Measurements from ENCODE around the gene FAAH2.

Gene FAAH2

DNA sequence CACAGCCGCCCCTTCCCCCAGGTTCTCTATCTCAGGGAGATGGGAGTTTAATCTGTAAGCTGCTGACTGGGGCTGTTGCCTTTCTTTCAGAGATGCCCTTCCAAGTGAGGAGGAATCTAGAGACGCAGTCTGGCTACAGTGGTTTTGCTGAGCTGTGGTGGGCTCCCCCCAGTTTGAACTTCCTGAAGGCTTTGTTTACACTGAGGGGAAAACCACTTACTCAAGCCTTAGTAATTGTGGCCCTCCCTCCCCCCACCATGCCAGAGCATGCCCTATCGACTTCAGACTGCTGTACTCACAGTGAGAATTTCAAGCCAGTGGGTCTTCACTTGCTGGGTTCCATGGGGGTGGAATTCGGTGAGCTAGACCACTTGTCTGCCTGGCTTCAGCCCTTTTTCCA is 131.3 kb downstream of the FAAH2 start:
- no peaks in the 10 kb centered on the region for H3K4me1 ChIP-seq (ENCODE audit: insufficient read depth, low read length)
- H3K4me3 ChIP-seq (ENCODE audit: low read length) = no peak overlapping the region
- H2AFZ ChIP-seq (ENCODE audit: low read depth, low read length) = no peak overlapping the region
- no peaks in the 10 kb centered on the region for H3K36me3 ChIP-seq (ENCODE audit: insufficient read depth, low read length)
- H3K27me3 ChIP-seq (ENCODE audit: insufficient read depth, low read length) = no peaks in the 10 kb centered on the region
- no peaks in the 10 kb centered on the region for H3K9me3 ChIP-seq (ENCODE audit: low read length)

DNA sequence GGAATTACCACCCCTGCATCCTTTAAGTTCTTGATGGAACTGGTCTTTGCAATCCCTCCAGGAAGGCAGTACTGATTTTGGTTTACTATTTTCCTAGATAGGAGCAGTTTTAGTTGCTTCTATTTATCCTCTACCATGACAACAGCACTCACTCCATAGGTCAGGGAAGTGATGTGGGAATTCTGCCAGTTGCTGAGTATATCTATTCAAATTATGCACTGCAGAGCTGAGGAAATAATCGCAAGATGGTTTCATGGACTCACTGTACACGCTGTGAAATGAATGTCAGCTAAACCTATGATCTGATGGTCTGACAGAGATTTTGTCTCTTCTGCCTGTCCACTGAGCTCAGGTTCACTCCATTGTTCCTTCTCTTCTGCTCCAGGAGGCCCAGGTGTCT is 135.8 kb downstream of the FAAH2 start:
- H3K27me3 ChIP-seq (ENCODE audit: insufficient read depth, low read length) = no peaks in the 10 kb centered on the region
- H3K4me1 ChIP-seq (ENCODE audit: insufficient read depth, low read length) = no peaks in the 10 kb centered on the region
- H3K9me3 ChIP-seq (ENCODE audit: low read length) = no peaks in the 10 kb centered on the region
- no peaks in the 10 kb centered on the region for H3K36me3 ChIP-seq (ENCODE audit: insufficient read depth, low read length)
- H2AFZ ChIP-seq (ENCODE audit: low read depth, low read length) = no peak overlapping the region
- no peak overlapping the region for H3K4me3 ChIP-seq (ENCODE audit: low read length)

DNA sequence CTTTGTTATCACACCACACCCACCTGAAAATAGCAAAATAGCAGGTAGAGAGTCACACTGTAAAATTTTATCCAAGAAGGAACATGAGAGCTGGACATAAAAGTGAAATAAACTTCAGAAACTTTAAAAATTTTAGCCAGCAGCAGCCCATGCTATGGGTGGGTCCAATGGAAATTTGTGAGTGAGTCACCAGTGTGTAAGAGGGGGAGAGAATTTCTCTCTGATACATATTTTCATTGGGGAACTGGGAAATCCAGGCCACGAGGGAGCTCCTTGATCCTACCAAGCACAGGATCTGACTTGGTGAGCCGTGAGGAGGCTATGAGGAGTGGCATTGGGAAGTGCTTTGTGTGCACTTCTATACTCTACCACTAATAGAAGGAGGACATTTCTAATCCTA is 136.3 kb downstream of the FAAH2 start:
- Histone ChIP-seq H3K9me3 (ENCODE audit: low read length) (no peaks in the 10 kb centered on the region), H3K4me3 (ENCODE audit: low read length) (no peak overlapping the region), H3K27me3 (ENCODE audit: insufficient read depth, low read length) (no peaks in the 10 kb centered on the region), H3K36me3 (ENCODE audit: insufficient read depth, low read length) (no peaks in the 10 kb centered on the region), H3K4me1 (ENCODE audit: insufficient read depth, low read length) (no peaks in the 10 kb centered on the region), H2AFZ (ENCODE audit: low read depth, low read length) (no peak overlapping the region)

GRCh38 chrX:57445076-57445475 is 158.6 kb downstream of the FAAH2 start:
- H3K36me3 ChIP-seq (ENCODE audit: insufficient read depth, low read length) = no peaks in the 10 kb centered on the region
- no peaks in the 10 kb centered on the region for H3K4me1 ChIP-seq (ENCODE audit: insufficient read depth, low read length)
- H3K27me3 ChIP-seq (ENCODE audit: insufficient read depth, low read length) = no peaks in the 10 kb centered on the region
- H2AFZ ChIP-seq (ENCODE audit: low read depth, low read length) = no peak overlapping the region
- H3K9me3 ChIP-seq (ENCODE audit: low read length) = no peaks in the 10 kb centered on the region
- H3K4me3 ChIP-seq (ENCODE audit: low read length) = no peak overlapping the region

DNA sequence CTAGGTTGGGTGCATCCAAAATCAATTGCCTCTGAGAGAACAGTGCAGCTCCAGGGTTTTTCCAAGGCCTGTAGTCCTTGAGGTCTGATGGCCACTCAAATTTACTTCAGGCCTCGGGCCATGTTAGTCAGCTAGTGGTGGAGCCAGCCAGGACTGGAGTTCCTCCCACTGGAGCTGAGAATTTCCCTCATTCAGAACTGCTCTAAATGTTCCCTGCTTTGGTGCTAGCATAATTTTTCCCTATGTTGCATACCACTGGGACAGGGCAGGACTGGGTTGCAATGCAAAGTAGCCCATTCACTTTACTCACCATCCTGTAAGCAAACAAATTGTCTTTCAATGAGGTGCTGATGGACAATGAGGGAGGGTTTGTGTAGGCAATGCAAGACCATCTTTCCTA is 159.3 kb downstream of the FAAH2 start:
- H3K36me3 ChIP-seq (ENCODE audit: insufficient read depth, low read length) = no peaks in the 10 kb centered on the region
- H2AFZ ChIP-seq (ENCODE audit: low read depth, low read length) = no peak overlapping the region
- no peaks in the 10 kb centered on the region for H3K27me3 ChIP-seq (ENCODE audit: insufficient read depth, low read length)
- no peak overlapping the region for H3K4me3 ChIP-seq (ENCODE audit: low read length)
- H3K9me3 ChIP-seq (ENCODE audit: low read length) = no peaks in the 10 kb centered on the region
- no peaks in the 10 kb centered on the region for H3K4me1 ChIP-seq (ENCODE audit: insufficient read depth, low read length)

DNA sequence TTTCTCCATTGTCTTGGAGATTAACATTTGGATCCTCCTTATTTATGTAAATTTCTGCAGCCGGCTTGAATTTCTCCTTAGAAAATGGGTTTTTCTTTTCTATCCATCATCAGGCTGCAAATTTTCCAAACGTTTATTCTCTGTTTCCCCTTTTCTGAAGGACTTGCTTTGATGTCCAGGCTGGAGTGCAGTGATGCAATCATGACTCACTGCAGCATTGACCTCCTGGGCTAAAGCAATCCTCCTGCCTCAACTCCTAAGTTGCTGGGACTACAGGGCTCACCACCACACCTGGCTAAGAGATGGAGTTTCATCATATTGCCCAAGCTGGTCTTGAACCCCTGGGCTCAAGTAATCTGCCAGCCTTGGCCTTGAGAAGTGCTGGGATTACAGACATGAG is 161.3 kb downstream of the FAAH2 start:
- Histone ChIP-seq H3K27me3 (ENCODE audit: insufficient read depth, low read length) (no peaks in the 10 kb centered on the region), H3K36me3 (ENCODE audit: insufficient read depth, low read length) (no peaks in the 10 kb centered on the region), H2AFZ (ENCODE audit: low read depth, low read length) (no peak overlapping the region), H3K9me3 (ENCODE audit: low read length) (no peaks in the 10 kb centered on the region), H3K4me1 (ENCODE audit: insufficient read depth, low read length) (no peaks in the 10 kb centered on the region), H3K4me3 (ENCODE audit: low read length) (no peak overlapping the region)

- Histone ChIP-seq H3K4me3 (ENCODE audit: low read length) (no peak overlapping the region), H3K9me3 (ENCODE audit: low read length) (no peaks in the 10 kb centered on the region), H3K27me3 (ENCODE audit: insufficient read depth, low read length) (no peaks in the 10 kb centered on the region), H3K4me1 (ENCODE audit: insufficient read depth, low read length) (no peaks in the 10 kb centered on the region), H3K36me3 (ENCODE audit: insufficient read depth, low read length) (no peaks in the 10 kb centered on the region), H2AFZ (ENCODE audit: low read depth, low read length) (no peak overlapping the region)
Measured at GRCh38 chrX:57451426-57452020, 165.0 kb downstream of the FAAH2 start.

GRCh38 chrX:57453901-57454300 is 167.4 kb downstream of the FAAH2 start:
- Histone ChIP-seq H3K4me3 (ENCODE audit: low read length) (no peak overlapping the region), H3K4me1 (ENCODE audit: insufficient read depth, low read length) (no peaks in the 10 kb centered on the region), H3K36me3 (ENCODE audit: insufficient read depth, low read length) (no peaks in the 10 kb centered on the region), H3K9me3 (ENCODE audit: low read length) (no peaks in the 10 kb centered on the region), H3K27me3 (ENCODE audit: insufficient read depth, low read length) (no peaks in the 10 kb centered on the region), H2AFZ (ENCODE audit: low read depth, low read length) (no peak overlapping the region)

GRCh38 chrX:57481514-57481913 is 195.0 kb downstream of the FAAH2 start:
- Histone ChIP-seq H3K9me3 (ENCODE audit: low read length) (no peaks in the 10 kb centered on the region), H3K4me3 (ENCODE audit: low read length) (no peak overlapping the region), H2AFZ (ENCODE audit: low read depth, low read length) (no peak overlapping the region), H3K4me1 (ENCODE audit: insufficient read depth, low read length) (no peaks in the 10 kb centered on the region), H3K27me3 (ENCODE audit: insufficient read depth, low read length) (no peaks in the 10 kb centered on the region), H3K36me3 (ENCODE audit: insufficient read depth, low read length) (no peaks in the 10 kb centered on the region)

DNA sequence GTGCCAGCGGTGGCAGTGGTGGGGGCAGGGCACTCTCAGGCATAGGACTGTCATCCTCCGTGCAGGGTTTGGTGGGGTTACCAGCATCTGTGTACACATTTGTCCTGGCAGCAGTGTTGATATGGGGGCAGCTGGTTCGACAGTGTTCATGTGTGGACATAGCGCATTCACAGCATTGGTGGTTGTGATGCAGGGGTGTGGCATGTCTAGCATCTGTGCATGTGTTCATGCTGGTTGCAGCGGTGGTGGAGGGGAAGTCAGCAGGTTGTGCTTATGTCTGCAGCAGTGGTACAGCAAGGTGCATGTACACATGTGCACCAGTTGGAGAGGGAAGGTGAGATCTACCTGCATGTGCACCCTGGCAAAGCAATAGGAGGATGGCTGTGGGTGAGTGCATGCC is 230.0 kb downstream of the FAAH2 start:
- Histone ChIP-seq H3K27me3 (ENCODE audit: insufficient read depth, low read length) (no peaks in the 10 kb centered on the region), H3K4me3 (ENCODE audit: low read length) (no peak overlapping the region), H3K9me3 (ENCODE audit: low read length) (no peaks in the 10 kb centered on the region), H3K4me1 (ENCODE audit: insufficient read depth, low read length) (no peaks in the 10 kb centered on the region), H3K36me3 (ENCODE audit: insufficient read depth, low read length) (no peaks in the 10 kb centered on the region), H2AFZ (ENCODE audit: low read depth, low read length) (no peak overlapping the region)

- Histone ChIP-seq H3K27me3 (ENCODE audit: insufficient read depth, low read length) (no peaks in the 10 kb centered on the region), H3K36me3 (ENCODE audit: insufficient read depth, low read length) (no peaks in the 10 kb centered on the region)
Measured at GRCh38 chrX:57519578-57520118, 233.1 kb downstream of the FAAH2 start.

DNA sequence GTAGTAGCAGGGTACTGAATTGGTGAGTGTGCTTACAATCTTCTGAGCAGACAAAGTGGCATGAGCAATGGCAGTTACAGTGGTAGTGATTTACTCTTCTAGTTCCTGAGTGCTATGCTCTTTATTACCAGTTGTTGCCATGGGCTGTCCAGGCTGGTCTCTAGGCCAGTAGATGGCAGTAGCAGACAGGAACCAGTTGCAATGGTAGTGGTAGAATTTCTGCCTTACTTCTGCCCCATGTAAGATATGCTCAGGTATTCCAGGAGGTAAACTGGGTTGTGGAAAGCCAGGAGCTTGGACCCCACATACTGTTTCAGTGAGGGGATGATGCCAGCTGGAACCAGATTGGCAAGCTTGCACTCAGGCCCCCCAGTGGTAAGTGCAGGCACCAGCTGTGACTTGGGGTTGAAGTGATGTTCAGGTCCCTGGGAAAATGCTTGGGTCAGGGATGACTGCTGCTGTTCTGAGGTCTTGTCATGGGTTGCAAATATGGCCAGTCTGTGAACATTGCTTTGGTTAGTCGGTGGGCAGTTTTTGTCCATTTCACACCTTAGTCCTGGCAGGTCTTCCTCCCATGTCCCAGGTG is 242.3 kb downstream of the FAAH2 start:
- H3K4me3 ChIP-seq (ENCODE audit: low read length) = no peak overlapping the region
- no peaks in the 10 kb centered on the region for H3K4me1 ChIP-seq (ENCODE audit: insufficient read depth, low read length)
- no peak overlapping the region for H2AFZ ChIP-seq (ENCODE audit: low read depth, low read length)
- H3K36me3 ChIP-seq (ENCODE audit: insufficient read depth, low read length) = no peaks in the 10 kb centered on the region
- H3K27me3 ChIP-seq (ENCODE audit: insufficient read depth, low read length) = no peaks in the 10 kb centered on the region
- no peaks in the 10 kb centered on the region for H3K9me3 ChIP-seq (ENCODE audit: low read length)

More at GRCh38 chrX:57519578-57520118, 233.1 kb downstream of the FAAH2 start:
- H3K9me3 ChIP-seq (ENCODE audit: low read length) = no peaks in the 10 kb centered on the region
- no peak overlapping the region for H3K4me3 ChIP-seq (ENCODE audit: low read length)
- H2AFZ ChIP-seq (ENCODE audit: low read depth, low read length) = no peak overlapping the region
- H3K4me1 ChIP-seq (ENCODE audit: insufficient read depth, low read length) = no peaks in the 10 kb centered on the region

All from neuron (in vitro differentiated cells).